Left ventricle myocardium inferior (tissue), 1 donor: Measurements from ENCODE around the gene TNFAIP8L3. TPM values are rescaled to one million over a fixed set of nuclear protein-coding genes. Genes with fewer than 3 reads are reported as not detected.

Source experiments
- DNase-seq: peaks from one replicate; pipeline ENCODE4 v3.0.0-alpha.2; 2020
- H3K27ac ChIP-seq: fragments of 200-600 bp; replicated peaks from 2 replicates; pipeline ENCODE4 v1.8.0; 2021
- H3K27me3 ChIP-seq: fragments of 200-600 bp; 2 replicates; pipeline ENCODE4 v1.8.0; 2021; ENCODE audit warnings: low read depth
- H3K36me3 ChIP-seq: fragments of 200-600 bp; 2 replicates; pipeline ENCODE4 v1.8.0; 2021
- H3K4me1 ChIP-seq: fragments of 200-600 bp; 2 replicates; pipeline ENCODE4 v1.8.0; 2021
- H3K4me3 ChIP-seq: fragments of 200-600 bp; 2 replicates; pipeline ENCODE4 v1.8.0; 2021; ENCODE audit warnings: mild to moderate bottlenecking, moderate library complexity
- H3K9me3 ChIP-seq: fragments of 200-600 bp; replicated peaks from 2 replicates; pipeline ENCODE4 v1.8.0; 2021
- CTCF ChIP-seq: fragments of 200-600 bp; IDR thresholded peaks from 2 replicates; pipeline ENCODE4 v1.8.0; 2021; ENCODE audit warnings: antibody characterized with exemption, mild to moderate bottlenecking, borderline replicate concordance
- intact Hi-C: fragments of 100-400 bp; cut with micrococcal nuclease; formaldehyde crosslinking; loops from one replicate; pipeline ENCODE4 v1.11.0; 2022
- total RNA-seq: library from RNA; stranded (reverse); fragmentation: NEBNext Ultra II Directional; extraction: Animal tissue kit (Norgen Biotek cat#: 25700); gene quantifications from one replicate; pipeline ENCODE4 v1.2.1, GENCODE V29; 2021
- donor health status: DM: no; HTN: yes; CAD: no; lungs with severe emphysema.

Gene TNFAIP8L3
- total RNA-seq, 1 donor from 2014 or later, result 6.0 TPM

GRCh38 chr15:51121631-51122225, 27.0 kb upstream of the TNFAIP8L3 start:
- intact Hi-C loops, result no loop called here
- H3K27me3 ChIP-seq, result no peaks in the 10 kb centered on the region
- H3K27ac ChIP-seq, result no peak overlapping the region
- H3K36me3 ChIP-seq, result no peaks in the 10 kb centered on the region
- H3K4me3 ChIP-seq, result no peak overlapping the region
- peaks cover 9% of the 10 kb centered on the region for H3K9me3 ChIP-seq
- H3K4me1 ChIP-seq, result no peaks in the 10 kb centered on the region
- no peak for TF ChIP-seq CTCF
- DNase-seq, result no peak

- Histone ChIP-seq H3K9me3 (peaks cover 9% of the 10 kb centered on the region), H3K27ac (no peak overlapping the region), H3K27me3 (no peaks in the 10 kb centered on the region), H3K36me3 (no peaks in the 10 kb centered on the region), H3K4me3 (no peak overlapping the region), H3K4me1 (no peaks in the 10 kb centered on the region)
- intact Hi-C loops, result no loop called here
- DNase-seq, result no peak
- TF ChIP-seq CTCF, result no peak
Measured at GRCh38 chr15:51121118-51121517, 26.4 kb upstream of the TNFAIP8L3 start.

DNA sequence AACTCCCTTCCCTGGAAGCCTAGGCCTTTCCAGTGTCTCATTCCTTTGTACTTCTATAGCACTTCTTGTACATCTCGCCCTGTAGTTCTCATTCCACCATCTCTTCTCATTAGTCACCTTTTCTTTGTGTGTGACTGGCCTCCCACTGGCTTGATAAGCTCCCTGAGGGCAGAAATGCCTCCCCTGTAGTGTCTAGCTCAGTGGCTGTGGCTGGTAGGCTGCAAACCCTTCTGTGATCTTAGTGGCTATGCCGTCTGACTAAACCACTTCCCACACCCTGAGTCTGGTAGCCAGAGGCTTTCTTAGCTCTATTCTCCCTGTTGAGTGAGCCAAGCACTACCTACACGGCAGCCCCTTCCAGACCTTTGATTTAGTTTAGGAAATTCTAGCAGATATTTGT, 24.4 kb upstream of the TNFAIP8L3 start:
- Histone ChIP-seq H3K27ac (no peak overlapping the region), H3K36me3 (no peaks in the 10 kb centered on the region), H3K27me3 (no peaks in the 10 kb centered on the region), H3K9me3 (peaks cover 9% of the 10 kb centered on the region), H3K4me1 (no peaks in the 10 kb centered on the region), H3K4me3 (no peak overlapping the region)
- no peak for DNase-seq
- TF ChIP-seq CTCF, result no peak
- intact Hi-C loops, result no loop called here

DNA sequence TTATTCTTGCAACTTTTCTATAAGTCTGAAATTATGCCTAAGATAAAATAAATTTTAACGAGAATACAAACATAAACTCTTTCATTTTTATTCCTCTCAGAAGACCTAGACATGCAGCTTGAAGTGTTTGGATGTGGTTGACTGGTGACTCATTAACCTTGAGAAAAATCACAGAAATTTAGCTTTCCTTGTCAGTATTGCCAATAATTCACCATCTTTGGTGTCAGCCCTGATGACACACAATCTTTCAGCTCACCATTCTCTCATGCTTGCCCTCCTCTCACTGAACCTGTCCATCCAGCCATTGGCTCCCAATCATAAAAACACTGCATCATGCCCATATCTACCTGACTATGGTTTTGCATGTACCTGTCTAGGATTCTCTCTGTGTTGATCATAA, 22.6 kb upstream of the TNFAIP8L3 start:
- H3K36me3 ChIP-seq, result no peaks in the 10 kb centered on the region
- no peak for TF ChIP-seq CTCF
- H3K27ac ChIP-seq, result no peak overlapping the region
- intact Hi-C loops, result no loop called here
- no peak for DNase-seq
- peaks cover under 1% of the 10 kb centered on the region for H3K9me3 ChIP-seq
- H3K4me3 ChIP-seq, result no peak overlapping the region
- no peaks in the 10 kb centered on the region for H3K27me3 ChIP-seq
- peaks cover under 1% of the 10 kb centered on the region for H3K4me1 ChIP-seq

DNA sequence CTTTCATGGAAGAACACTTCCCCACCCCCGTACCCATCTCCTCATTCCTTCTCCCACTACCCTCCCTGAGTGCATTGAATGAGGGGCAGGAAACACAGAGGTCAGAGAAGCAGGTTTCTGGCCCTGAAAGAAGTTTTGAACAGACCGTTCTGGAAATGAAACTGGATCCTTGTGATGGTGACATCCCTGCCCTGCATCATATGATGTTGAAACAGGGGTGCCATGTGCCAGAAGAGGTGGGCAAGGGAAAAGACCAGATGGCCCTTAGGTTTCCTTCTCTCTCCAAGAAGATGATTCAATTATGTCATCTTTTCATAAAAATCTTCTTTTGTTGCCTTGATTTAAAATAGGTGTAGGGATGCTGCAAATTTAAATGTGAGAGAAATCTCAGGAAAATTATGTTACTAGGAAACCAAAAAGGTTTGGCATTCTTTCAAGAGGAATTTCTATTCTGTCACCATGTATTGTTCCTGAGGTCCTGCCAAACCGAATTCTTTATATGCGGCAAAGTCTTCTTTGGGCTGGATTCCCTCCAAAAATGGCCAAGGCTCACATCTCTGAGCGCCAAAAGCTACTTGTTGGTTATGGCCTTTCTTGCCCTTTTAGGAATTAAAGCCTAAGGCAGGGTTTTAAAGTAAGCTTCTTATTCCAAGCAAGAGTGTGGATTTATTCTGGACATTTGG, 19.9 kb upstream of the TNFAIP8L3 start:
- Histone ChIP-seq H3K27ac (no peak overlapping the region), H3K9me3 (no peaks in the 10 kb centered on the region), H3K4me3 (no peak overlapping the region), H3K27me3 (no peaks in the 10 kb centered on the region), H3K4me1 (peaks cover 12% of the 10 kb centered on the region), H3K36me3 (no peaks in the 10 kb centered on the region)
- TF ChIP-seq CTCF, result no peak
- intact Hi-C loops, result no loop called here
- DNase-seq, result no peak
